ENCODE results near the gene HSDL2. TPM values are rescaled to one million over a fixed set of nuclear protein-coding genes. Genes with fewer than 3 reads are reported as not detected.

The HSDL2 gene
- total RNA-seq, 1 donor from 2014 or later = 4.8 TPM

DNA sequence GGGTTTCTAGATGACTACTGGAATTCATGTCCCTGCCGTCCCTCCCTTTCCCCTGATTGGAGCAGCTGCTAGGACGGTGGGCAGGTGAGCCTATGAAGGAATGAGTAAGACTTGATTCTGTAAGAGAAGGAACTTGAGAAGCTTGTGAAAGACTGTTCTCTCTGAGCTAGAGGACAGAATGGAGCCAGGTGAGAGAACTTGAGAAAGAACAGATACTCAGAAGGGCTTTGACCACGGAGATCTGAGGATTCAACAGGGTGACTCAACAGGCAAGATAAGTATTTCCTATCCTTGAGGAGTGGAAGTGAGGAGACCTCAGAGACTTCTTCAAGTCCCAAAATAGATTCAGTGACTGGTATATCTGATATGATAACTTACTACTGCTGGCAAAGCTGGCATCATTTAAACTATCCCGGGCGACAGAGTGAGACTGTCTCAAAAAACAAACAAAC, 41.9 kb downstream of the HSDL2 start:
- Mint-ChIP-seq H3K27me3 (ENCODE audit: unreplicated experiment) (no peaks in the 10 kb centered on the region), H3K4me3 (ENCODE audit: unreplicated experiment) (no peak overlapping the region), H3K4me1 (ENCODE audit: low read depth, unreplicated experiment) (no peaks in the 10 kb centered on the region), H3K9me3 (ENCODE audit: unreplicated experiment) (no peaks in the 10 kb centered on the region), H3K27ac (ENCODE audit: unreplicated experiment) (no peak overlapping the region), H3K36me3 (ENCODE audit: unreplicated experiment) (no peaks in the 10 kb centered on the region)
- DNase-seq = no peak
- TF ChIP-seq, protein P1, sequence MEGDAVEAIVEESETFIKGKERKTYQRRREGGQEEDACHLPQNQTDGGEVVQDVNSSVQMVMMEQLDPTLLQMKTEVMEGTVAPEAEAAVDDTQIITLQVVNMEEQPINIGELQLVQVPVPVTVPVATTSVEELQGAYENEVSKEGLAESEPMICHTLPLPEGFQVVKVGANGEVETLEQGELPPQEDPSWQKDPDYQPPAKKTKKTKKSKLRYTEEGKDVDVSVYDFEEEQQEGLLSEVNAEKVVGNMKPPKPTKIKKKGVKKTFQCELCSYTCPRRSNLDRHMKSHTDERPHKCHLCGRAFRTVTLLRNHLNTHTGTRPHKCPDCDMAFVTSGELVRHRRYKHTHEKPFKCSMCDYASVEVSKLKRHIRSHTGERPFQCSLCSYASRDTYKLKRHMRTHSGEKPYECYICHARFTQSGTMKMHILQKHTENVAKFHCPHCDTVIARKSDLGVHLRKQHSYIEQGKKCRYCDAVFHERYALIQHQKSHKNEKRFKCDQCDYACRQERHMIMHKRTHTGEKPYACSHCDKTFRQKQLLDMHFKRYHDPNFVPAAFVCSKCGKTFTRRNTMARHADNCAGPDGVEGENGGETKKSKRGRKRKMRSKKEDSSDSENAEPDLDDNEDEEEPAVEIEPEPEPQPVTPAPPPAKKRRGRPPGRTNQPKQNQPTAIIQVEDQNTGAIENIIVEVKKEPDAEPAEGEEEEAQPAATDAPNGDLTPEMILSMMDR (IDR thresholded peaks at IDR 0.05; ENCODE audit: partially characterized antibody, unreplicated experiment) = no peak

DNA sequence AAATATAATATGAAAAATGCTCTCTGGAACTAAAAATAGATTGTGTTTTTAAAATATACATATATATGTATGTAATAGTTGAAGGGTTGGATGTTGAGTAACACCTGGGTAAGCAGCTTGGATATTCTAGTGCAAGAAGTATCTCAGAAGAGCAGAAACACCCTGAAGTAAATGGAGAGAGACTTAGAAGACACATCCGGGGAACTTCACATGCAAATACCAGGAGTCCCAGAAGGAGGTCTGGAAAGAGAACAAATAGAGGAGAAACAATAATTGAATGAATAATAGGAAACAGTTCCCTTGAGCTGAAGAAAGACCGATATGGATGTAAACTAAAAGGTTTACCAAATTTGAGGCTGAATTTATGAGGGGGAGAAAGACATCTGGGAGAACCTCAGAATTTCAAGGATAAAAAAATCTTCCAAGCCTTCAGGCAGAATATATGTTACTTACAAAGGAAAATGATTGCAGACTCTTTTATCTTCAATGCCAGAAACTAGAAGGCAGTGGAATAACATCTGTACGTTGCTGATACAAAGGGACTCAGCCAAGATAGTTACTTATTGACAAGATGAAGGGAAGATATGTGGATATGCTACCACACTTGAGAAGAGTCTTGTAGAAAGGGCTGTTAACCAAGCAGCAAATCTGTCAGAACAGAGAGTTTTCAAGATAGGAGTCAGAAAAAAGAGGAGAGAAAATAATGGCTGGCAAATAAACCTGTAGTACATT, 42.7 kb downstream of the HSDL2 start:
- no peak for DNase-seq
- H3K9me3 Mint-ChIP-seq (ENCODE audit: unreplicated experiment) = no peaks in the 10 kb centered on the region
- H3K4me3 Mint-ChIP-seq (ENCODE audit: unreplicated experiment) = no peak overlapping the region
- no peaks in the 10 kb centered on the region for H3K4me1 Mint-ChIP-seq (ENCODE audit: low read depth, unreplicated experiment)
- no peaks in the 10 kb centered on the region for H3K36me3 Mint-ChIP-seq (ENCODE audit: unreplicated experiment)
- H3K27me3 Mint-ChIP-seq (ENCODE audit: unreplicated experiment) = no peaks in the 10 kb centered on the region
- TF ChIP-seq, protein P1 (IDR thresholded peaks at IDR 0.05; ENCODE audit: partially characterized antibody, unreplicated experiment) = no peak
- no peak overlapping the region for H3K27ac Mint-ChIP-seq (ENCODE audit: unreplicated experiment)

DNA sequence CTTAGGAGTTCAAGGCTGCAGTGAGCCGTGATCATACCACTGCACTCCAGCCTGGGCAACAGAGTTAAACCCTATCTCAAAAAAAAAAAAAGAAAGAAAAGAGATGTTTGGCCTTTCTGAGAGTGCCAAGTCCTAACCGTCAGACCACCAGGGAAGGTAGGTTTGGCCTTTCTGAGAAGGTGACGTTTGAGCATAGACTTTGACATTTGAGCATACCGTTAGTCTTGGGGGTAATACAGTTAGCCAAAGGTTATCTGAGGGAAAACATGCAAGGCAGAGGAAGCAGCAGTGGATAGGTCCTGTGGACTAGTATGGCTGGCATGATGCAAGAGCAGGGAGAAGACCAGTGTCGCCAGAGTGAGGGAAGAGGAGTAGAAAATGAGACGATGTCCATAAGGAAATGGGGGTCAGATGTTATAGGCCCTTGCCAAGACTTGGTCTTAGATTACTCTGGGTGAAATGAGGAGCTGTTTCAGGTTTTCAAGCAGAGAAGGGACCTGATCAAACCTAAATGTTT, 50.2 kb downstream of the HSDL2 start:
- Mint-ChIP-seq H3K4me1 (ENCODE audit: low read depth, unreplicated experiment) (no peaks in the 10 kb centered on the region), H3K36me3 (ENCODE audit: unreplicated experiment) (no peaks in the 10 kb centered on the region), H3K27ac (ENCODE audit: unreplicated experiment) (no peak overlapping the region), H3K4me3 (ENCODE audit: unreplicated experiment) (no peak overlapping the region), H3K9me3 (ENCODE audit: unreplicated experiment) (no peaks in the 10 kb centered on the region), H3K27me3 (ENCODE audit: unreplicated experiment) (no peaks in the 10 kb centered on the region)
- DNase-seq = no peak
- TF ChIP-seq, protein P1 (IDR thresholded peaks at IDR 0.05; ENCODE audit: partially characterized antibody, unreplicated experiment) = no peak

DNA sequence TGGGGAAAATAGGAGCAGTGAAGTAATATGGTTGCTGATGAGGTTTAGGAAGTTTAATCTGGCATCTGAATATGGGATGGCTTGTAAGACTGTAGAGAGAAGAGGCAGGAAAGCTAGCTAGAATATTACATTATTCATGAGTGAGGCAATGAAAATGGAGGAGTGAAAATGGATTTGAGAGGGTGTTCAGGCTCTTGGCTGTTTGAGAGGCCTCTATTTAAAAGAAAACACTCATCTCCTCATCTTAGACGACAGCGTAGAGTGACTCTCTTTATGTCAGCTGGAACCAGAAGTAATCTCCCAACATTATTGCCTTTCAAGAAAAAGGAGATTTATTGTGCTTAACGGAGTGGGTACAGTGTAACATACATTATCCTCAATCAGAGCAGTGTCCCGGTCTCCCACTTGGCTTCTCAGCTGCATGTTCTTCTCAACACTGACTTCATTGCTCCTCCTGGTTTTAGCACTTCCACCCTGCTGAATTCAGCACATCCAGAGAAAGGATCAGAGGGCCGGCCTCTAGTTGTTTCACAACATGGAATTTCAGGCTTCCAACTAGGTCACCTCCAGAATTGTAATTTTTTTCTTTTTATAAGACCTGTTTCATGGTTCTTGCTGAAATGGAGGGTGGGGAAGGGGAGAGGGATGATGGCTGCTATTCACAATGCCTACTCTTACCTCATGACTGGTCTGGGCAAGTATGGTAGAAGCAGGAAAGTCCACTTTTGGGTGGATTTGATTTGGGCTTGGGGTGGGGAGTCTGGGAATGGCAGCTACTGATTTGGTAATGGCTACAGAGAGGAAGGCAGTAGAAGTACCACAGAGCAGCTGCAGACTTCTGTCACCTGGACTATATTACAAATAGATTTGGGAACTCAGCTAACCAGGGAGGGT, 53.8 kb downstream of the HSDL2 start:
- no peak overlapping the region for H3K4me3 Mint-ChIP-seq (ENCODE audit: unreplicated experiment)
- H3K4me1 Mint-ChIP-seq (ENCODE audit: low read depth, unreplicated experiment) = no peaks in the 10 kb centered on the region
- no peaks in the 10 kb centered on the region for H3K36me3 Mint-ChIP-seq (ENCODE audit: unreplicated experiment)
- H3K9me3 Mint-ChIP-seq (ENCODE audit: unreplicated experiment) = no peaks in the 10 kb centered on the region
- no peak overlapping the region for H3K27ac Mint-ChIP-seq (ENCODE audit: unreplicated experiment)
- no peaks in the 10 kb centered on the region for H3K27me3 Mint-ChIP-seq (ENCODE audit: unreplicated experiment)
- no peak for DNase-seq
- TF ChIP-seq, protein P1 (IDR thresholded peaks at IDR 0.05; ENCODE audit: partially characterized antibody, unreplicated experiment) = no peak

Measured in glutamatergic neuron (in vitro differentiated cells).